PC-9 (cell line): Measurements from ENCODE around the gene SRPK2. TPM values are rescaled to one million over a fixed set of nuclear protein-coding genes. Genes with fewer than 3 reads are reported as not detected.

ENCODE experiments used
- BruUV-seq: library from RNA; stranded (reverse); fragments of 400-500 nt; replicated peaks from 2 replicates; lab custom pipeline; 2021; lab: Mats Ljungman, UMichigan
- CTCF ChIA-PET: fragments of 300-600 bp; sonication (Branson Sonifier 250); formaldehyde crosslinking; loops from one replicate; lab custom pipeline; 2022; ENCODE audit warnings: antibody characterized with exemption; lab: Charles Lee
- POLR2A ChIA-PET: fragments of 300-600 bp; sonication (Branson Sonifier 250); formaldehyde crosslinking; loops from one replicate; lab custom pipeline; 2022; ENCODE audit warnings: antibody characterized with exemption; ENCODE audit not compliant: unreplicated experiment; lab: Charles Lee
- DNase-seq, 2 experiments: peaks; one replicate each; pipeline versions ENCODE4 v3.0.0 to v3.0.0-alpha.2; 2015 to 2022; ENCODE audit warnings: mixed read lengths in 1 of 2
- H2AFZ ChIP-seq: fragments of 200-600 bp; sonication (generic); 2 replicates; pipeline ENCODE4 v1.8.1; 2017; ENCODE audit warnings: antibody characterized with exemption
- H3F3A ChIP-seq: fragments of 200-600 bp; sonication (generic); 2 replicates; pipeline ENCODE4 v1.8.1; 2017; ENCODE audit warnings: antibody characterized with exemption, mild to moderate bottlenecking, low read depth; ENCODE audit not compliant: insufficient read depth
- H3K27ac ChIP-seq: fragments of 200-600 bp; sonication (generic); 2 replicates; pipeline ENCODE4 v1.6.1; 2016; ENCODE audit warnings: mixed run types
- H3K27me3 ChIP-seq: fragments of 200-600 bp; sonication (generic); 2 replicates; pipeline ENCODE4 v1.6.1; 2016; ENCODE audit warnings: low read depth, mixed run types; ENCODE audit not compliant: insufficient read depth
- H3K36me3 ChIP-seq: fragments of 200-600 bp; sonication (generic); 2 replicates; pipeline ENCODE4 v1.6.1; 2016; ENCODE audit warnings: low read depth, mixed run types
- H3K4me1 ChIP-seq: fragments of 200-600 bp; sonication (generic); replicated peaks from 2 replicates; pipeline ENCODE4 v1.6.1; 2016; ENCODE audit warnings: mixed run types; ENCODE audit not compliant: insufficient read depth
- H3K4me2 ChIP-seq: fragments of 200-600 bp; sonication (generic); 2 replicates; pipeline ENCODE4 v1.6.1; 2017; ENCODE audit warnings: mixed run types
- H3K4me3 ChIP-seq: fragments of 200-600 bp; sonication (generic); 2 replicates; pipeline ENCODE4 v1.6.1; 2016; ENCODE audit warnings: mixed run types
- H3K79me2 ChIP-seq: fragments of 200-600 bp; sonication (generic); 2 replicates; pipeline ENCODE4 v1.6.1; 2017; ENCODE audit warnings: low read depth, mixed run types
- H3K9me2 ChIP-seq: fragments of 200-600 bp; sonication (generic); 2 replicates; pipeline ENCODE4 v1.8.1; 2017; ENCODE audit warnings: mild to moderate bottlenecking; ENCODE audit not compliant: insufficient read depth
- H3K9me3 ChIP-seq: fragments of 200-600 bp; sonication (generic); 2 replicates; pipeline ENCODE4 v1.8.1; 2016; ENCODE audit warnings: low read depth; ENCODE audit not compliant: insufficient read depth
- H4K20me1 ChIP-seq: fragments of 200-600 bp; sonication (generic); 2 replicates; pipeline ENCODE4 v1.8.1; 2017; ENCODE audit not compliant: insufficient read depth
- CTCF ChIP-seq: fragments of 200-600 bp; sonication (generic); conservative IDR thresholded peaks from 2 replicates; pipeline ENCODE4 v1.6.1; 2017; ENCODE audit warnings: mixed run types, antibody characterized with exemption, mild to moderate bottlenecking, moderate library complexity
- EZH2 ChIP-seq: fragments of 200-600 bp; sonication (generic); IDR thresholded peaks from 2 replicates; pipeline ENCODE4 v1.8.0; 2017; ENCODE audit warnings: antibody characterized with exemption, low read depth
- intact Hi-C: fragments of 100-400 bp; cut with micrococcal nuclease; formaldehyde crosslinking; loops from one replicate; pipeline ENCODE4 v1.10.0; 2022; ENCODE audit not compliant: unreplicated experiment
- total RNA-seq: library from RNA; stranded (reverse); gene quantifications from 2 replicates; pipeline ENCODE4 v1.2.3, GENCODE V29; 2021

Gene SRPK2
- total RNA-seq, 1 experiment from 2014 or later = 60.6 TPM

- Histone ChIP-seq H2AFZ (no peak overlapping the region), H3K9me2 (no peaks in the 10 kb centered on the region), H3K27me3 (no peaks in the 10 kb centered on the region), H3K27ac (no peak overlapping the region), H3K9me3 (no peaks in the 10 kb centered on the region), H3K79me2 (no peaks in the 10 kb centered on the region), H3K4me3 (no peak overlapping the region), H4K20me1 (0 out of 2 replicates have a peak, but pooled peaks cover 3% of the 10 kb centered on the region), H3K4me2 (no peak overlapping the region), H3F3A (peaks cover 13% of the 10 kb centered on the region; the same call in 1 of the 2 replicates), H3K4me1 (no peaks in the 10 kb centered on the region), H3K36me3 (peaks cover 32% of the 10 kb centered on the region)
- no peak for DNase-seq
- CTCF ChIA-PET = no interaction called here
- POLR2A ChIA-PET = no interaction called here
- BruUV-seq = no TSS peak
- TF ChIP-seq EZH2 (no peak), CTCF (no peak)
- intact Hi-C loops = no loop called here
These were observed 282.2 kb downstream of the SRPK2 start for GRCh38 chr7:105106473-105106872.

- intact Hi-C loops = no loop called here
- Histone ChIP-seq H3K27ac (0 out of 2 replicates have a peak overlapping the region, but pooled peaks have one; percentile 20), H3K9me2 (no peaks in the 10 kb centered on the region), H3K9me3 (no peaks in the 10 kb centered on the region), H3K4me2 (no peak overlapping the region), H2AFZ (no peak overlapping the region), H3K4me1 (no peaks in the 10 kb centered on the region), H3K36me3 (peaks cover 23% of the 10 kb centered on the region), H3K79me2 (no peaks in the 10 kb centered on the region), H3K27me3 (no peaks in the 10 kb centered on the region), H3F3A (peaks cover 9% of the 10 kb centered on the region; the same call in 1 of the 2 replicates), H3K4me3 (no peak overlapping the region), H4K20me1 (0 out of 2 replicates have a peak, but pooled peaks cover 3% of the 10 kb centered on the region)
- BruUV-seq = no TSS peak
- DNase-seq = no peak
- no peak for TF ChIP-seq CTCF
- TF ChIP-seq EZH2 = no peak
- CTCF ChIA-PET = no interaction called here
- POLR2A ChIA-PET = no interaction called here
These were observed 283.1 kb downstream of the SRPK2 start for GRCh38 chr7:105105579-105105978.

GRCh38 chr7:105102557-105103352 lies 286.0 kb downstream of the SRPK2 start:
- no peaks in the 10 kb centered on the region for H3K9me2 ChIP-seq
- no peaks in the 10 kb centered on the region for H3K9me3 ChIP-seq
- ChIA-PET CTCF (no interaction called here), POLR2A (no interaction called here)
- H3K4me1 ChIP-seq = peaks cover 7% of the 10 kb centered on the region; the same call in 1 of the 2 replicates
- no peaks in the 10 kb centered on the region for H4K20me1 ChIP-seq
- peaks cover 15% of the 10 kb centered on the region; the same call in 1 of the 2 replicates for H3F3A ChIP-seq
- H3K4me3 ChIP-seq = no peak overlapping the region
- TF ChIP-seq EZH2 (no peak), CTCF (no peak)
- H3K36me3 ChIP-seq = peaks cover 20% of the 10 kb centered on the region
- H2AFZ ChIP-seq = no peak overlapping the region
- intact Hi-C loops = no loop called here
- DNase-seq = no peak
- BruUV-seq = no TSS peak
- H3K27me3 ChIP-seq = no peaks in the 10 kb centered on the region
- no peak overlapping the region for H3K4me2 ChIP-seq
- H3K79me2 ChIP-seq = no peaks in the 10 kb centered on the region
- no peak overlapping the region for H3K27ac ChIP-seq
